Measurements from ENCODE around the gene FYB2. TPM values are rescaled to one million over a fixed set of nuclear protein-coding genes. Genes with fewer than 3 reads are reported as not detected.

The FYB2 gene
- total and polyA plus RNA-seq, 4 donors, result 1.5 TPM; not detected in 3

- DNase-seq, result no peak
- Histone ChIP-seq H3K9me3 (ENCODE audit: control insufficient read depth, low read length) (no peaks in the 10 kb centered on the region), H3K27me3 (ENCODE audit: control insufficient read depth in 1 of 2, insufficient read depth in 2 of 2, low read length in 1 of 2) (no peaks in the 10 kb centered on the region), H3K4me1 (ENCODE audit: control insufficient read depth in 1 of 2, insufficient read depth in 2 of 2, low read length in 2 of 2) (no peaks in the 10 kb centered on the region), H3K4me3 (ENCODE audit: low read length in 2 of 2) (no peak within 1 kb of the TSS), H3K36me3 (ENCODE audit: control insufficient read depth in 1 of 2, insufficient read depth in 2 of 2, low read length in 1 of 2) (no peaks in the 10 kb centered on the region), H3K27ac (ENCODE audit: low read depth in 1 of 2, low read length in 2 of 2) (no peak within 1 kb of the TSS)
- intact Hi-C loops (cut with DNase I), result no loop called here
- no peak for ATAC-seq (ENCODE audit: low FRiP score)
- WGBS, 2 donors, result 55 to 61% methylated on average over 3 of the region's 3 CpGs
Observed at GRCh38 chr1:56854521-56855099, 35.4 kb upstream of the FYB2 start, which contains the start of gene C8A. C8A (plus strand) TSS chr1:56854797; CDS start chr1:56854902, 105 bp downstream.

GRCh38 chr1:56852476-56852875, 33.3 kb upstream of the FYB2 start:
- Histone ChIP-seq H3K9me3 (ENCODE audit: control insufficient read depth, low read length) (no peaks in the 10 kb centered on the region), H3K27ac (ENCODE audit: low read depth in 1 of 2, low read length in 2 of 2) (no peak overlapping the region), H3K4me3 (ENCODE audit: low read length in 2 of 2) (no peak overlapping the region), H3K36me3 (ENCODE audit: control insufficient read depth in 1 of 2, insufficient read depth in 2 of 2, low read length in 1 of 2) (no peaks in the 10 kb centered on the region), H3K27me3 (ENCODE audit: control insufficient read depth in 1 of 2, insufficient read depth in 2 of 2, low read length in 1 of 2) (no peaks in the 10 kb centered on the region), H3K4me1 (ENCODE audit: control insufficient read depth in 1 of 2, insufficient read depth in 2 of 2, low read length in 2 of 2) (no peaks in the 10 kb centered on the region)
- no peak for ATAC-seq (ENCODE audit: low FRiP score)
- 0 to 35% methylated on average over 1 of the region's 1 CpG for WGBS, 2 donors
- DNase-seq, result no peak
- intact Hi-C loops (cut with DNase I), result no loop called here

- no peaks in the 10 kb centered on the region for H3K9me3 ChIP-seq (ENCODE audit: control insufficient read depth, low read length)
- H3K27ac ChIP-seq (ENCODE audit: low read depth in 1 of 2, low read length in 2 of 2), result no peak overlapping the region
- intact Hi-C loops (cut with DNase I), result no loop called here
- no peak for DNase-seq
- no peak overlapping the region for H3K4me3 ChIP-seq (ENCODE audit: low read length in 2 of 2)
- H3K36me3 ChIP-seq (ENCODE audit: control insufficient read depth in 1 of 2, insufficient read depth in 2 of 2, low read length in 1 of 2), result no peaks in the 10 kb centered on the region
- no peak for ATAC-seq (ENCODE audit: low FRiP score)
- H3K4me1 ChIP-seq (ENCODE audit: control insufficient read depth in 1 of 2, insufficient read depth in 2 of 2, low read length in 2 of 2), result no peaks in the 10 kb centered on the region
- 61 to 70% methylated on average over 5 of the region's 5 CpGs for WGBS, 2 donors
- no peaks in the 10 kb centered on the region for H3K27me3 ChIP-seq (ENCODE audit: control insufficient read depth in 1 of 2, insufficient read depth in 2 of 2, low read length in 1 of 2)
Observed at GRCh38 chr1:56850922-56851321, 31.7 kb upstream of the FYB2 start.

- Histone ChIP-seq H3K27me3 (ENCODE audit: control insufficient read depth in 1 of 2, insufficient read depth in 2 of 2, low read length in 1 of 2) (no peaks in the 10 kb centered on the region), H3K36me3 (ENCODE audit: control insufficient read depth in 1 of 2, insufficient read depth in 2 of 2, low read length in 1 of 2) (no peaks in the 10 kb centered on the region), H3K4me3 (ENCODE audit: low read length in 2 of 2) (no peak overlapping the region), H3K9me3 (ENCODE audit: control insufficient read depth, low read length) (no peaks in the 10 kb centered on the region), H3K27ac (ENCODE audit: low read depth in 1 of 2, low read length in 2 of 2) (no peak overlapping the region), H3K4me1 (ENCODE audit: control insufficient read depth in 1 of 2, insufficient read depth in 2 of 2, low read length in 2 of 2) (no peaks in the 10 kb centered on the region)
- no peak for DNase-seq
- 87 to 91% methylated on average over 2 of the region's 2 CpGs for WGBS, 2 donors
- no peak for ATAC-seq (ENCODE audit: low FRiP score)
- intact Hi-C loops (cut with DNase I), result no loop called here
Observed at GRCh38 chr1:56850411-56850810, 31.2 kb upstream of the FYB2 start.

- no peak overlapping the region for H3K4me3 ChIP-seq (ENCODE audit: low read length in 2 of 2)
- 71 to 72% methylated on average over 7 of the region's 7 CpGs for WGBS, 2 donors
- no peaks in the 10 kb centered on the region for H3K4me1 ChIP-seq (ENCODE audit: control insufficient read depth in 1 of 2, insufficient read depth in 2 of 2, low read length in 2 of 2)
- ATAC-seq (ENCODE audit: low FRiP score) (no peak), DNase-seq (no peak)
- no peak overlapping the region for H3K27ac ChIP-seq (ENCODE audit: low read depth in 1 of 2, low read length in 2 of 2)
- intact Hi-C loops (cut with DNase I), result no loop called here
- H3K9me3 ChIP-seq (ENCODE audit: control insufficient read depth, low read length), result no peaks in the 10 kb centered on the region
- no peaks in the 10 kb centered on the region for H3K27me3 ChIP-seq (ENCODE audit: control insufficient read depth in 1 of 2, insufficient read depth in 2 of 2, low read length in 1 of 2)
- no peaks in the 10 kb centered on the region for H3K36me3 ChIP-seq (ENCODE audit: control insufficient read depth in 1 of 2, insufficient read depth in 2 of 2, low read length in 1 of 2)
Observed at GRCh38 chr1:56849750-56850149, 30.5 kb upstream of the FYB2 start.

GRCh38 chr1:56845343-56845742, 26.1 kb upstream of the FYB2 start:
- H3K27ac ChIP-seq (ENCODE audit: low read depth in 1 of 2, low read length in 2 of 2), result no peak overlapping the region
- H3K4me1 ChIP-seq (ENCODE audit: control insufficient read depth in 1 of 2, insufficient read depth in 2 of 2, low read length in 2 of 2), result no peaks in the 10 kb centered on the region
- no peaks in the 10 kb centered on the region for H3K27me3 ChIP-seq (ENCODE audit: control insufficient read depth in 1 of 2, insufficient read depth in 2 of 2, low read length in 1 of 2)
- no peaks in the 10 kb centered on the region for H3K36me3 ChIP-seq (ENCODE audit: control insufficient read depth in 1 of 2, insufficient read depth in 2 of 2, low read length in 1 of 2)
- no peaks in the 10 kb centered on the region for H3K9me3 ChIP-seq (ENCODE audit: control insufficient read depth, low read length)
- ATAC-seq (ENCODE audit: low FRiP score), result no peak
- no peak for DNase-seq
- intact Hi-C loops (cut with DNase I), result no loop called here
- no peak overlapping the region for H3K4me3 ChIP-seq (ENCODE audit: low read length in 2 of 2)
- WGBS, 2 donors, result 82 to 85% methylated on average over 3 of the region's 3 CpGs

GRCh38 chr1:56844545-56845136, 25.4 kb upstream of the FYB2 start:
- intact Hi-C loops (cut with DNase I), result no loop called here

GRCh38 chr1:56843544-56843943, 24.3 kb upstream of the FYB2 start:
- DNase-seq (no peak), ATAC-seq (ENCODE audit: low FRiP score) (no peak)

More at GRCh38 chr1:56844545-56845136, 25.4 kb upstream of the FYB2 start:
- Histone ChIP-seq H3K36me3 (ENCODE audit: control insufficient read depth in 1 of 2, insufficient read depth in 2 of 2, low read length in 1 of 2) (no peaks in the 10 kb centered on the region), H3K27me3 (ENCODE audit: control insufficient read depth in 1 of 2, insufficient read depth in 2 of 2, low read length in 1 of 2) (no peaks in the 10 kb centered on the region), H3K9me3 (ENCODE audit: control insufficient read depth, low read length) (no peaks in the 10 kb centered on the region), H3K4me1 (ENCODE audit: control insufficient read depth in 1 of 2, insufficient read depth in 2 of 2, low read length in 2 of 2) (no peaks in the 10 kb centered on the region), H3K27ac (ENCODE audit: low read depth in 1 of 2, low read length in 2 of 2) (no peak overlapping the region), H3K4me3 (ENCODE audit: low read length in 2 of 2) (no peak overlapping the region)
- WGBS, 2 donors, result 33 to 57% methylated on average over 9 of the region's 9 CpGs
- no peak for ATAC-seq (ENCODE audit: low FRiP score)
- DNase-seq, result no peak

GRCh38 chr1:56838759-56839158, 19.6 kb upstream of the FYB2 start:
- H3K27ac ChIP-seq (ENCODE audit: low read depth in 1 of 2, low read length in 2 of 2), result no peak overlapping the region
- DNase-seq, result no peak
- no peaks in the 10 kb centered on the region for H3K36me3 ChIP-seq (ENCODE audit: control insufficient read depth in 1 of 2, insufficient read depth in 2 of 2, low read length in 1 of 2)
- H3K9me3 ChIP-seq (ENCODE audit: control insufficient read depth, low read length), result no peaks in the 10 kb centered on the region
- intact Hi-C loops (cut with DNase I), result loop anchor here (10.0 kb wide), 2 partner anchors 1206 to 1316 kb away; no protein-coding TSS in a partner anchor
- no peaks in the 10 kb centered on the region for H3K27me3 ChIP-seq (ENCODE audit: control insufficient read depth in 1 of 2, insufficient read depth in 2 of 2, low read length in 1 of 2)
- H3K4me1 ChIP-seq (ENCODE audit: control insufficient read depth in 1 of 2, insufficient read depth in 2 of 2, low read length in 2 of 2), result no peaks in the 10 kb centered on the region
- whole genome bisulfite sequencing, 2 donors, result 69 to 76% methylated on average over 3 of the region's 3 CpGs
- no peak overlapping the region for H3K4me3 ChIP-seq (ENCODE audit: low read length in 2 of 2)
- no peak for ATAC-seq (ENCODE audit: low FRiP score)

More at GRCh38 chr1:56843544-56843943, 24.3 kb upstream of the FYB2 start:
- Histone ChIP-seq H3K36me3 (ENCODE audit: control insufficient read depth in 1 of 2, insufficient read depth in 2 of 2, low read length in 1 of 2) (no peaks in the 10 kb centered on the region), H3K27me3 (ENCODE audit: control insufficient read depth in 1 of 2, insufficient read depth in 2 of 2, low read length in 1 of 2) (no peaks in the 10 kb centered on the region), H3K4me3 (ENCODE audit: low read length in 2 of 2) (no peak overlapping the region), H3K27ac (ENCODE audit: low read depth in 1 of 2, low read length in 2 of 2) (no peak overlapping the region), H3K4me1 (ENCODE audit: control insufficient read depth in 1 of 2, insufficient read depth in 2 of 2, low read length in 2 of 2) (no peaks in the 10 kb centered on the region), H3K9me3 (ENCODE audit: control insufficient read depth, low read length) (no peaks in the 10 kb centered on the region)
- intact Hi-C loops (cut with DNase I), result no loop called here
- 83 to 86% methylated on average over 3 of the region's 3 CpGs for WGBS, 2 donors
